HepG2 (cell line): ENCODE results near the gene ALKBH5. TPM values are rescaled to one million over a fixed set of nuclear protein-coding genes. Genes with fewer than 3 reads are reported as not detected.
A peak's percentile ranks its signal among the peaks of the same experiment; 100 is the strongest.

Experiments used
- ATAC-seq: fragments of 200-7000 bp; cut with Tn5 transposase; 3 replicates; pipeline ENCODE4 v1.9.1; 2020; ENCODE audit warnings: mild to moderate bottlenecking, moderate library complexity
- BruUV-seq: library from RNA; stranded (reverse); fragments of 400-500 nt; replicated peaks from 2 replicates; lab custom pipeline; 2021; lab: Mats Ljungman, UMichigan
- CTCF ChIA-PET: fragments of 300-600 bp; formaldehyde crosslinking; extraction: SDS; loops from one replicate; lab custom pipeline; 2021; ENCODE audit warnings: low total read pairs, inconsistent platforms, low intra/inter-chr PET ratio; lab: Yijun Ruan, JAX
- POLR2A ChIA-PET: fragments of 350-600 bp; sonication (Branson Sonifier 250); formaldehyde crosslinking; loops from one replicate; lab custom pipeline; 2020; ENCODE audit warnings: antibody characterized with exemption, inconsistent platforms; lab: Yijun Ruan, JAX
- DNase-seq: peaks from one replicate; pipeline ENCODE4 v3.0.0-alpha.2; 2015; ENCODE audit warnings: low spot score
- FAIRE-seq: peaks from 3 replicates; lab custom pipeline; 2011; peaks lifted over from hg19 to GRCh38; lab: Jason Lieb, UNC
- H2AFZ ChIP-seq: one replicate; pipeline ENCODE4 v1.6.1; 2011; ENCODE audit warnings: low read length, inconsistent platforms
- H3K27ac ChIP-seq: fragments of 300-600 bp; 3 replicates; pipeline ENCODE4 v1.8.0; 2011; ENCODE audit warnings: mixed run types, mild to moderate bottlenecking, mixed read lengths, low read length, inconsistent platforms; ENCODE audit not compliant: insufficient read depth; ENCODE audit errors: extremely low read length
- H3K27me3 ChIP-seq, 2 experiments: fragments of 200-600 bp in 1 of 2; 2 replicates in 1 of 2; 3 replicates in 1 of 2; pipeline versions ENCODE4 v1.6.0 to v1.8.0; 2011; ENCODE audit warnings: low read length in 2 of 2, mild to moderate bottlenecking in 2 of 2, moderate library complexity in 2 of 2, inconsistent platforms in 1 of 2; ENCODE audit not compliant: insufficient read depth in 2 of 2, control insufficient read depth in 1 of 2
- H3K36me3 ChIP-seq, 2 experiments: fragments of 200-600 bp in 1 of 2; replicated peaks in 1 of 2; 2 replicates in 1 of 2; 3 replicates in 1 of 2; pipeline versions ENCODE4 v1.5.1 to v1.8.0; 2011; ENCODE audit warnings: low read length in 2 of 2, inconsistent platforms in 1 of 2; ENCODE audit not compliant: insufficient read depth in 2 of 2, control insufficient read depth in 1 of 2
- H3K4me1 ChIP-seq: 2 replicates; pipeline ENCODE4 v1.5.1; 2012; ENCODE audit warnings: low read length, inconsistent platforms; ENCODE audit not compliant: insufficient read depth
- H3K4me2 ChIP-seq: 2 replicates; pipeline ENCODE4 v1.6.0; 2011; ENCODE audit warnings: low read depth, low read length, inconsistent platforms
- H3K4me3 ChIP-seq, 3 experiments: fragments of 200-600 bp in 1 of 3; sonication (generic), shearing (Covaris generic) in 1 of 3; replicated peaks in 1 of 3; 2 replicates each; pipeline ENCODE4 v1.5.1; 2011 to 2016; ENCODE audit warnings: low read length in 3 of 3, inconsistent platforms in 2 of 3, low read depth in 2 of 3, mild to moderate bottlenecking in 2 of 3, control low read depth in 1 of 3, mixed read lengths in 1 of 3; ENCODE audit not compliant: insufficient read depth in 1 of 3
- H3K79me2 ChIP-seq: one replicate; pipeline ENCODE4 v1.6.1; 2011; ENCODE audit warnings: low read length, inconsistent platforms; ENCODE audit not compliant: insufficient read depth
- H3K9ac ChIP-seq: 2 replicates; pipeline ENCODE4 v1.6.0; 2011; ENCODE audit warnings: mild to moderate bottlenecking, low read depth, low read length, inconsistent platforms; ENCODE audit not compliant: insufficient read depth
- H3K9me3 ChIP-seq: 2 replicates; pipeline ENCODE4 v1.5.1; 2012; ENCODE audit warnings: mild to moderate bottlenecking, low read length
- H4K20me1 ChIP-seq: 2 replicates; pipeline ENCODE4 v1.6.0; 2011; ENCODE audit warnings: inconsistent platforms, mild to moderate bottlenecking, low read length, moderate library complexity; ENCODE audit not compliant: insufficient read depth
- ARNT2 ChIP-seq: sonication (generic); formaldehyde crosslinking; IDR thresholded peaks from 2 replicates; pipeline ENCODE4 v1.8.0; 2022; ENCODE audit warnings: mild to moderate bottlenecking, low read depth, missing genetic modification reagents, moderate library complexity
- ARNTL ChIP-seq: sonication (generic); formaldehyde crosslinking; IDR thresholded peaks from 2 replicates; pipeline ENCODE4 v1.4.0; 2020; ENCODE audit warnings: mild to moderate bottlenecking, missing genetic modification reagents
- IRF1 ChIP-seq: sonication (generic); formaldehyde crosslinking; IDR thresholded peaks from 2 replicates; pipeline ENCODE4 v1.4.0; 2020; ENCODE audit warnings: low read depth, mild to moderate bottlenecking, missing genetic modification reagents
- KMT2A ChIP-seq: sonication (generic); formaldehyde crosslinking; IDR thresholded peaks from 2 replicates; pipeline ENCODE4 v1.4.0; 2020; ENCODE audit warnings: missing genetic modification reagents
- MED13 ChIP-seq: sonication (generic); formaldehyde crosslinking; IDR thresholded peaks from 2 replicates; pipeline ENCODE4 v1.5.0; 2020; ENCODE audit warnings: missing genetic modification reagents
- PLSCR1 ChIP-seq: sonication (generic); formaldehyde crosslinking; IDR thresholded peaks from 2 replicates; pipeline ENCODE4 v1.5.0; 2020; ENCODE audit warnings: missing genetic modification reagents, mild to moderate bottlenecking, borderline replicate concordance
- SALL1 ChIP-seq: sonication (generic); formaldehyde crosslinking; IDR thresholded peaks from 2 replicates; pipeline ENCODE4 v1.8.0; 2022; ENCODE audit warnings: mild to moderate bottlenecking, missing genetic modification reagents
- SNAPC2 ChIP-seq: sonication (generic); formaldehyde crosslinking; IDR thresholded peaks from 2 replicates; pipeline ENCODE4 v1.8.1; 2022; ENCODE audit warnings: mild to moderate bottlenecking, missing genetic modification reagents
- ZBTB7A ChIP-seq: sonication (generic); formaldehyde crosslinking; IDR thresholded peaks from 2 replicates; pipeline ENCODE4 v1.8.0; 2022; ENCODE audit warnings: mild to moderate bottlenecking, missing genetic modification reagents
- ZSCAN12 ChIP-seq: sonication (generic); formaldehyde crosslinking; IDR thresholded peaks from 2 replicates; pipeline ENCODE4 v1.9.0; 2021; ENCODE audit warnings: mild to moderate bottlenecking, missing genetic modification reagents
- ZSCAN22 ChIP-seq: sonication (generic); formaldehyde crosslinking; IDR thresholded peaks from 2 replicates; pipeline ENCODE4 v1.4.0; 2020; ENCODE audit warnings: mild to moderate bottlenecking, missing genetic modification reagents
- WGBS: methylation state at CpG from one replicate; pipeline ENCODE4 v1.1.6; 2017; ENCODE audit warnings: low lambda C conversion rate; 5-methylcytosine and 5-hydroxymethylcytosine counted together
- in situ Hi-C: cut with HindIII; loops from 2 replicates; pipeline ENCODE4 v1.10.0; 2017; ENCODE audit warnings: low pct_unique_long_range_greater_than_20kb; ENCODE audit not compliant: extremely low pct_ligation_motif_present
- intact Hi-C: fragments of 100-400 bp; cut with micrococcal nuclease; formaldehyde crosslinking; loops from one replicate; pipeline ENCODE4 v1.10.0; 2022; ENCODE audit not compliant: unreplicated experiment
- polyA plus RNA-seq, 8 experiments: library from polyadenylated mRNA; depleted of rRNA in 3 of 8; stranded (reverse) in 7 of 8; unstranded in 1 of 8; fragments of >200 nt; fragmentation: Illumina TruSeq in 4 of 8; extraction: Trizol in 4 of 8; gene quantifications; 2 replicates each; pipeline versions ENCODE4 v1.2.1 to v1.2.3, GENCODE V29; 2011 to 2016; ENCODE audit warnings: low read depth in 4 of 8, missing spikeins in 1 of 8, mixed read lengths in 1 of 8; ENCODE audit not compliant: insufficient read depth in 1 of 8
- total RNA-seq, 5 experiments: library from RNA; depleted of rRNA; stranded (reverse); fragments of >200 nt; fragmentation: Illumina TruSeq; extraction: Trizol; gene quantifications; 2 replicates each; pipeline ENCODE4 v1.2.3, GENCODE V29; 2016; ENCODE audit warnings: low read depth in 1 of 5

The ALKBH5 gene
- total and polyA plus RNA-seq, 2 of the 13 experiments (the other 11 are each of a cell fraction or from before 2014, with no cell fraction given): 68.9 to 76.9 TPM

- H2AFZ ChIP-seq: no peak overlapping the region
- no peak overlapping the region for H3K9ac ChIP-seq
- peaks cover 29% of the 10 kb centered on the region for H3K4me1 ChIP-seq
- H3K4me3 ChIP-seq: no peak overlapping the region
- no peak overlapping the region for H3K27ac ChIP-seq
- ATAC-seq (no peak), FAIRE-seq (no peak), DNase-seq (no peak)
- H4K20me1 ChIP-seq: no peaks in the 10 kb centered on the region
- no peaks in the 10 kb centered on the region for H3K9me3 ChIP-seq
- no TSS peak for BruUV-seq
- in situ Hi-C loops (no loop called here), intact Hi-C loops (no loop called here)
- H3K4me2 ChIP-seq: no peak overlapping the region
- peaks cover 4 to 6% of the 10 kb centered on the region in 2 experiments for H3K27me3 ChIP-seq
- ChIA-PET CTCF (no interaction called here), POLR2A (no interaction called here)
- WGBS: 0% methylated on average over 1 of the region's 1 CpG
- no peaks in the 10 kb centered on the region for H3K36me3 ChIP-seq
- peaks cover under 1% of the 10 kb centered on the region for H3K79me2 ChIP-seq
- TF ChIP-seq ARNT2 (CRISPR knock-in tag) (no peak), ZSCAN12 (CRISPR knock-in tag) (no peak), MED13 (CRISPR knock-in tag) (no peak), SALL1 (CRISPR knock-in tag) (no peak), ZSCAN22 (peak; percentile 93)
Measured at GRCh38 chr17:18179196-18179595, 4.4 kb upstream of the ALKBH5 start.

GRCh38 chr17:18179804-18180203 is 3.8 kb upstream of the ALKBH5 start:
- no peaks in the 10 kb centered on the region for H3K36me3 ChIP-seq
- no TSS peak for BruUV-seq
- H3K9me3 ChIP-seq: no peaks in the 10 kb centered on the region
- DNase-seq (no peak), ATAC-seq (no peak)
- H3K79me2 ChIP-seq: peaks cover 7% of the 10 kb centered on the region
- peaks cover 3% of the 10 kb centered on the region; the same call in 1 of the 2 replicates for H4K20me1 ChIP-seq
- CTCF ChIA-PET: no interaction called here
- H3K4me2 ChIP-seq: no peak overlapping the region
- TF ChIP-seq SNAPC2 (CRISPR knock-in tag) (no peak), ARNTL (no peak), ZBTB7A (no peak), IRF1 (CRISPR knock-in tag) (no peak), KMT2A (CRISPR knock-in tag) (no peak), PLSCR1 (CRISPR knock-in tag) (no peak)
- TF ChIP-seq, all 625 proteins: peak for 0
- no peak for FAIRE-seq
- H3K27ac ChIP-seq: no peak overlapping the region
- H3K4me1 ChIP-seq: peaks cover 29% of the 10 kb centered on the region
- POLR2A ChIA-PET: no interaction called here
- no peak overlapping the region for H3K4me3 ChIP-seq
- in situ Hi-C loops: no loop called here
- no peak overlapping the region for H2AFZ ChIP-seq
- 87% methylated on average over 7 of the region's 7 CpGs for WGBS
- no peak overlapping the region for H3K9ac ChIP-seq
- H3K27me3 ChIP-seq: peaks cover 2% of the 10 kb centered on the region in 2 experiments; a peak in 4 of 5 replicates
- intact Hi-C loops: no loop called here
